Middle frontal gyrus (tissue), 1 donor: Measurements from ENCODE around the gene ASCL5.

Source experiments
- DNase-seq: peaks from one replicate; pipeline ENCODE4 v3.0.0-alpha.2; 2015; ENCODE audit warnings: low spot score; ENCODE audit errors: extremely low spot score

Gene ASCL5

GRCh38 chr1:201136355-201137023, 9.5 kb upstream of the ASCL5 start:
- DNase-seq: no peak

GRCh38 chr1:201134405-201134804, 7.4 kb upstream of the ASCL5 start:
- no peak for DNase-seq

- DNase-seq: no peak
These were observed 4.4 kb upstream of the ASCL5 start for GRCh38 chr1:201131398-201131797.

GRCh38 chr1:201128962-201129361, 2.0 kb upstream of the ASCL5 start:
- DNase-seq: no peak

GRCh38 chr1:201128476-201128875, 1.5 kb upstream of the ASCL5 start:
- no peak for DNase-seq

- DNase-seq: no peak
These were observed 921 bp upstream of the ASCL5 start for GRCh38 chr1:201127755-201128455.

- DNase-seq: no peak
These were observed 537 bp downstream of the ASCL5 start for GRCh38 chr1:201126463-201126831.

GRCh38 chr1:201125800-201126199, 1.2 kb downstream of the ASCL5 start:
- DNase-seq: no peak

GRCh38 chr1:201125019-201125418, 2.0 kb downstream of the ASCL5 start:
- no peak for DNase-seq

GRCh38 chr1:201123866-201124265, 3.1 kb downstream of the ASCL5 start:
- no peak for DNase-seq

- DNase-seq: no peak
These were observed 4.5 kb downstream of the ASCL5 start for GRCh38 chr1:201122321-201122957.

GRCh38 chr1:201119206-201120197, 7.5 kb downstream of the ASCL5 start:
- no peak for DNase-seq

- no peak for DNase-seq
These were observed 10.9 kb downstream of the ASCL5 start for GRCh38 chr1:201116091-201116490.

GRCh38 chr1:201115390-201115937, 11.5 kb downstream of the ASCL5 start:
- DNase-seq: no peak

GRCh38 chr1:201114245-201115131, 12.5 kb downstream of the ASCL5 start:
- DNase-seq: peak; percentile 83

GRCh38 chr1:201113451-201114244, 13.3 kb downstream of the ASCL5 start:
- DNase-seq: no peak

- no peak for DNase-seq
These were observed 14.1 kb downstream of the ASCL5 start for GRCh38 chr1:201112926-201113325.

GRCh38 chr1:201112173-201112731, 14.7 kb downstream of the ASCL5 start, which contains the start of gene CACNA1S:
Gene CACNA1S (minus strand): TSS chr1:201112426. CDS start chr1:201112339, 87 bp downstream.
- DNase-seq: no peak

- DNase-seq: no peak
These were observed 15.3 kb downstream of the ASCL5 start for GRCh38 chr1:201111672-201112071.
